Activated naive CD4-positive, alpha-beta T cell treated with anti-CD3 and anti-CD28 coated beads, Interleukin-2, amount 50 U/mL, for 16 hours (primary cell): ENCODE data around the gene CST2.
"Not testable (repeated sequence)": the region's sequence is repeated elsewhere in the genome, so short reads cannot be mapped to it uniquely, and the experiment has no call there.

Experiments used
- DNase-seq: peaks from one replicate; pipeline ENCODE4 v3.0.0-alpha.2; 2020

Gene CST2

GRCh38 chr20:23800865-23801264 is 25.7 kb downstream of the CST2 start:
- no peak for DNase-seq

DNA sequence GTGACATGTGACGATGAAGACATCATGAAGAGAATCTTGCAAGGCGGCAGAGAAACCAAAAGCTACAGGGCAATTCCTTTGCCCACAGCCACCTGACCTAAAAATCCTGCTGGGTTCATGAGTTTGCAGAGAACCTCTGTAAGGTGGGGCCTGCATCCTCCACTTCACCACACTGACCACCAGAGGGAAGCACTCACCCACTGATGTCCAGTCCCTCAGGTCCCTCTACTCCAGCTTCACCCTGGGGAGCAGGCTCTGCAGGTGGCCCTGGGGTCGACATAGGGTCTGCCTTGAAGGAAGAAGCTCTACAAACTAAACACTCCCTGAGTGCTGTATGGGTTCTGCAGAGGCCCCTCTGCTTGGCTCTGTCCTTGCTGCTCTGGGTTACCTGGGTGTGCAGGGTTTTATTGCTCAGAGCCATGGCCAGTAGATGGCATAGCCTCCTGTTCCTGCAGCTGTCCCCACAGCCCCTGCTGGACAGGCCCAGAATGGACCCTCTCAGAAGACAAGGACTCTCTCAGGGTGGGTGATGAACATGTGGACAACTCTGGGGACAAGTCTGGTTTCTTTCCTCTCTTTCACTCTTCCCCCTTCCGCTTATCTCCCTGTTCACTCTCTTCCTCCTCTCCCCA is 27.2 kb downstream of the CST2 start:
- not testable (repeated sequence) for DNase-seq

DNA sequence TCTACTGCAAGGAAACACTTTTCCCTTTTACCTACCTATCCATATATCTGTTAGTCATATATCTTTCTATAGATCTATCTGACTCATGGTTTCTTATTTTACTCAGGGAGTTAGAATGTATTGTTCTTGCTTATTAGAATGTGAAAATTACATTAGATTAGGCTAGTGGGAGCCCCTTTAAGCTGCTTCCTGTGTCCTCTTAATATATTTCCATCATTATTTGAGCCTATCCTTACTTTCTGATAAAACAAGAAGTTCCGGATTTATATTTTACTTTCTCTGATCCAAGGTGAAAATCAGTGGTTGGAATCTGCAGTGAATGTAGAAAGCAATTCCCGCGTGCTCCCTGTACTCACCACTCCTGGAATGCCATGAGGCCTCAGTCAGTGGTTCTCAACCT is 31.0 kb downstream of the CST2 start:
- no peak for DNase-seq

DNA sequence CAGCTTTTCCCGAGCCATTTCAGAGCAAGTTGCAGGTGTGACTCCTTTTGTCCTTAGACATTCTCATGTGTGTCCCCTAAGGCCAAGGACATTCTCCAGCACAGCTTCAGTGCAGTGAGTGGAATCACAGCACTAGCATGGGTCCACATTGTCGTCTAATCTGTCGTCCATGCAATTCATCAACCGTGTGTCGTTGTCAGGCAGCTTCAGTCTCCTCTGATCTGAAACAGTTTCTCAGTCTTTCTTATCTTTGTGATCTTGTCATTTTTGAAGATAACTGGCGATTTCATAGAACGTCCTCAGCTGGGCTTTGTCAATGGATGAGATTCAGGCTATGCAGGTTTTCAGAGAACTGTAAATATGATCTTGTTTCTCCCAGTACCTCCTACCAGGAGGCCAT is 31.7 kb downstream of the CST2 start:
- DNase-seq: no peak

DNA sequence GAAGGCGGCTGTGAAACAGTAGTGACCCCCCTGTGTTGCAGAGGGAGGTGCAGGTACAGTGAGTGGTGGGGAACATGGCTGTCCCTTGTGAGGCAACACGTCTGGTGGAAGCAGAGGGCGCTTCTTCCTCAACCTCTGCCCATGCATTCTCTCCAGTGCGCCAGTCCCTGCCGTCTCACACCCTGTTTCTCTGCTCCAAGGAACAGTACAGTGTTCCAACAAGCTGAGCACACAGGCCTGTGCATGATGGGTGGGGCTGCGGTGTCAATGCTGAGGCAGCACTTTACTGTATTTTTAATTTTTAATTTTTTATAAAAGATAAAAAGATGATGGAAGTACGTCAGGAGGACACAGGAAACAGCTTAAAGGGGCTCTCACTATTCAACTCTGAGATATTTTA is 32.5 kb downstream of the CST2 start:
- no peak for DNase-seq

DNA sequence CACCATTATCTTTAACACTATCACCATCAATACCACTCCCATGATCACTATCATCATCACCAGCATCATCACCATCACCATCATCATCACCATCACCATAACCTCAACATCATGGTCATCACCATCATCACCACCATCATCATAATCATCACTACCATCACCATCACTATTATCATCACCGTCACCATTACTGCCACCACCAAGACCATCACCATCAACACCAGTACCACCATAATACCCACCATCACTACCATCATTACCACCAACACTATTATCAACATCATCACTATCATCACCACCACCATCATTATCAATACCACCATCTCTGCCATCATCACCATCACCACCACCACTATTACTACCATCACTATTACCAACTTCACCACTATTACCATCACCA is 43.1 kb downstream of the CST2 start:
- DNase-seq: no peak

DNA sequence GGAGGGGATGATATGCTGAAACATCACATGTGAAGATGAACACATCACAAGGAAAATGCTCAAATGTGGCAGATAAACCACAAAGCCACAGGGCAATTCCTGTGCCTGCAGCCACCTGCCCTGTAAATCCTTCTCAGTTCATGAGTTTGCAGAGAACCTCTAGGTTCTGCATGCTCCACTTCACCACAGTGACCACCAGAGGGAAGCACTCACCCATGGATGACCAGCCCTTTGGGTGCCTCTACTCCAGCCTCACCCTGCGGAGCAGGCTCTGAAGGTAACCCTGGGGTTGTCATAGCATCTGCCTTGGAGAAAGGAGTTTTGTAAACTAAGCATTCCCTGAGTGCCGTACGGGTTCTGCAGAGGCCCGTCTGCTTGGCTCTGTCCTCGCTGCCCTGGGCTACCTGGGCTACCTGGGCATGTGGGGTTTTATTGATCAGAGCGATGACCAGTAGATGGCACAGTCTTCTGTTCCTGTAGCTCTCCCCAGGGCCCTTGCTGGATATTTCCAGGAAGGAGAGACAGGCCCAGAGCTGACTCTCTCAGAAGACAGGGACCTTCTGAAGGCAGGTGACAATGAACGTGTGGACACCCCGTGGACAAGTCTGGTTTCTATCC is 44.1 kb downstream of the CST2 start:
- DNase-seq: no peak

GRCh38 chr20:23778676-23779075 is 47.9 kb downstream of the CST2 start:
- not testable (repeated sequence) for DNase-seq

DNA sequence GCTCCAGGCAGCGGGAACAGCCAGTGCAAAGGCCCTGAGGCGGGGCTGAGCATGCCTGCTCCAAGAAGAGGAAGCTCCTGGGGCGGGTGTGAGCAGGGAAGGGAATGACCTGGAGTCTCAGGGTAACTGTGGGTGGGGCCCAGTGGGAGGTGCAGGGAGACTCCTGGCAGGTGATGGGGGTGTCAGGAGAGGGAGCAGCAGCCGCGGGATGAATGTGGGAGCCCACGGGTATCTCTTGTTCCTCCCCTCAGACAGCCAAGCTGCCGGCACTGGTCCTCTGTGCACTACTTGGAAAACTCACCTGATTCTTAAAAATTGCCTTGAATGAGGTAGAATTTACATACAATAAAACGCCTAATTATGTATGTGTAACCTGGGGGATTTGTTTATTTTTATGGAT is 49.1 kb downstream of the CST2 start:
- DNase-seq: not testable (repeated sequence)

GRCh38 chr20:23776067-23776771 is 50.3 kb downstream of the CST2 start:
- DNase-seq: no peak

- DNase-seq: no peak
Measured at GRCh38 chr20:23774081-23774480, 52.4 kb downstream of the CST2 start.
